Measurements from ENCODE around the gene CGB7.
"Not testable (repeated sequence)": the region's sequence is repeated elsewhere in the genome, so short reads cannot be mapped to it uniquely, and the experiment has no call there.

The CGB7 gene

DNA sequence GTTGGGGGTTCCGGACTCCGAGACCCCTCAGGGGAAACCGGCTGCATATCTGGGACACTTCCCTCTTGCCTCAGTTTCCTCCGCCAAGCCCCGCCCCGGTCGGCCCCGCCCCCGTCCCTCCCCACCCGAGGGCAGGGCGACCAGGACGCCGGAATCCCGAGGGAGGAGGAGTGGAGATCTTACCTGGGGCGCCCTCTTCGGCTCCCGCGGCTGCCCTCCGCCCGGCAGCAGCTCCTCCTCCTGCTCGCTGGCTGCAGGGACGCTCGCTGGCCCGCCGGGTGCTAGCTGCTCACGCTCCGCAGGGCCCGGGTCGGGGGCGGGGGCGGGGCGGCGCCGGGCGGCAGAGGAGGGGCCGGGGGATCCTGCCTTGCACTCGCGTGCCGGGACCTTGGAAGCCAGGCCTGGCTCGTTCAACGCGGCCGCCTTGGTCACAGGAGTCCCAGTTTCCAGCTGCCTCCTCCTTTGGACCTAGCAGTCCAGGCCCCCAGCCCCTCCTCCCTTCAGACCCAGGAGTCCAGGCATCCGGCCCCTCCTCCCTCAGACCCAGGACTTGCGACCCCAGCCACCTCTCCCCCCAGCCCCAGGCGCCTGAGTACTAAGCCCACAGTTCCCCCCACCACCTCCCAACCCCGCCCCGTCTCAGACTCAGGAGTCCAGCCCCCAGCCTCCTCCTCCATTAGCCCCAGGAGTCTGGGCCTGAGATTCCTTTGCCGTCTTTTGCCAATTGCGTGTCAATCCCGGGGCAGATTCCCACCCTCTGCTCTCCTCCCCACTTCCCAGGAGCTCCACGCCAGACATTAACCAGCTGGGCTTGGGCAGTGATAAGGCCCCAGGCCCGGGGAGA lies 7.4 kb upstream of the CGB7 start, which contains the start of gene NTF4:
Gene NTF4 (minus strand): TSS at position 51 of the 844 bp plus-strand sequence. CDS start 2,821 bp downstream, outside the sequence.
- TF ChIP-seq, protein P1, sequence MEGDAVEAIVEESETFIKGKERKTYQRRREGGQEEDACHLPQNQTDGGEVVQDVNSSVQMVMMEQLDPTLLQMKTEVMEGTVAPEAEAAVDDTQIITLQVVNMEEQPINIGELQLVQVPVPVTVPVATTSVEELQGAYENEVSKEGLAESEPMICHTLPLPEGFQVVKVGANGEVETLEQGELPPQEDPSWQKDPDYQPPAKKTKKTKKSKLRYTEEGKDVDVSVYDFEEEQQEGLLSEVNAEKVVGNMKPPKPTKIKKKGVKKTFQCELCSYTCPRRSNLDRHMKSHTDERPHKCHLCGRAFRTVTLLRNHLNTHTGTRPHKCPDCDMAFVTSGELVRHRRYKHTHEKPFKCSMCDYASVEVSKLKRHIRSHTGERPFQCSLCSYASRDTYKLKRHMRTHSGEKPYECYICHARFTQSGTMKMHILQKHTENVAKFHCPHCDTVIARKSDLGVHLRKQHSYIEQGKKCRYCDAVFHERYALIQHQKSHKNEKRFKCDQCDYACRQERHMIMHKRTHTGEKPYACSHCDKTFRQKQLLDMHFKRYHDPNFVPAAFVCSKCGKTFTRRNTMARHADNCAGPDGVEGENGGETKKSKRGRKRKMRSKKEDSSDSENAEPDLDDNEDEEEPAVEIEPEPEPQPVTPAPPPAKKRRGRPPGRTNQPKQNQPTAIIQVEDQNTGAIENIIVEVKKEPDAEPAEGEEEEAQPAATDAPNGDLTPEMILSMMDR (IDR thresholded peaks at IDR 0.05; ENCODE audit: control insufficient read depth, extremely low read depth, insufficient read depth): no peak
- H3K4me3 ChIP-seq (ENCODE audit: low read depth, low read length): peak within 1 kb of the TSS; percentile 28; the same call in 1 of the 2 replicates
- DNase-seq (ENCODE audit: low read depth): no peak

DNA sequence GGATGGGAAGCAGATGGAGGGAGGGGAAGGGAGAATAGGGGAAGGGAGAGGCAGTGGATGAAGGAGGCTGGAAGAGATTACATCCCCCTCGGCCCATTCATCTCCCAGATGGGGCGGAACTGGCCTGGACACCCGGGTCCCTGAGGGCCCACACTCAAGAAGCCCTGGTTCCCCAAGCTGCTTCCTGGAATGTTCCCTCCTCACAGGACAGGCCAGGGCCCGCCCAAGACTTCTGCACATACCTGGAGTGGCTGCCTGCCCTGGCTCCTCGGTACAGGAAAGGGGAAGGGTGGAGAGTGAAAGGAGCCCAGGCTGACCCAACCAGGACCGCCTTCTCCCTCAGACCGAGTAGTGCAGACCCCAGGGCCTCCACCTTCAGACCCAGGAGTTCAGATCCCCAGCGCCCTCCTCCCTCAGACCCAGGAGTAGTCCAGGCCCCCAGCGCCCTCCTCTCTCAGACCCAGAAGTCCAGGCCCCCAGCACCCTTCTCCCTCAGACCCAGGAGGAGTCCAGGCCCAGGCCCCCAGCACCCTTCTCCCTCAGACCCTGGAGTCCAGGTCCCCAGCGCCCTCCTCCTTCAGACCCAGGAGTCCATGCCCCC lies 6.6 kb upstream of the CGB7 start:
- H3K4me3 ChIP-seq (ENCODE audit: low read depth, low read length): peak overlapping the region; percentile 28; the same call in 1 of the 2 replicates
- DNase-seq (ENCODE audit: low read depth): no peak
- TF ChIP-seq, protein P1 (IDR thresholded peaks at IDR 0.05; ENCODE audit: control insufficient read depth, extremely low read depth, insufficient read depth): no peak

DNA sequence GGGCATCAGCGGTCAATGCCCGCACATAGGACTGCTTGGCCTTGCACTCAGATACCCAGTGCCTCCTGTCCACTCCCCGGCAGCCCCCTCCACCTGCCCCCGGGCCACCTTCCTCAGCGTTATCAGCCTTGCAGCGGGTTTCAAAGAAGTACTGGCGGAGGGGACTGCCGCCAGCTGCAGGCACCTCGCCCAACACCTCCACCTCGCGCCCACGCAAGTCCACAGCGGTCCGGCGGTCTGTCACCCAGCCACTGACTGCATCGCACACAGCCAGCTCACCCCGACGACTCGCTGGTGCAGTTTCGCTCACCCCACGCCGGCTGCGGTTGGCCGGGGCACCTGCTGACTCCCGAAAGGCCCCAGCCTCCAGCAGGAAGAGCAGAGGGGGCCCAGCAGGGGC lies 3.9 kb upstream of the CGB7 start:
- DNase-seq (ENCODE audit: low read depth): no peak
- TF ChIP-seq, protein P1 (IDR thresholded peaks at IDR 0.05; ENCODE audit: control insufficient read depth, extremely low read depth, insufficient read depth): no peak

DNA sequence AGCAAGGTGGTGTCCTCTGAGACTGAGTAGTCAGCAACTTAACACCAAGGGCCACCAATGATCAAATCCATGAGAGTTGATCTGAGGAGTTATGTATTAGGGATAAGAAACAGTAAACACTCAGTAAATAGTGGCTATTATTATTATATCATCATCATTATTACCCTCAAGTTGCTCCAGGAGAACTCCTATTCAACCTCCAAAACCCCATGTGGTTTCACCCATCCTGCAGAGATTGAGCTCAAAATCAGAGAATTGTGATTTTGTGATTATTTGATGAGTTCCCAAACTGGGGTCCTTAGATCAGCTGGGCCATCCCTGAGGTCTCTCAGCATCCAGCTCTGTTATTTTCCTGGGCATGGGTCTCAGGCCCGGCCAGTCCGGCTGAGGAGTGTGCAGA lies 3.5 kb upstream of the CGB7 start:
- TF ChIP-seq, protein P1 (IDR thresholded peaks at IDR 0.05; ENCODE audit: control insufficient read depth, extremely low read depth, insufficient read depth): no peak
- no peak for DNase-seq (ENCODE audit: low read depth)
- H3K4me3 ChIP-seq (ENCODE audit: low read depth, low read length): no peak overlapping the region

More for the DNA sequence above, 3.9 kb upstream of the CGB7 start:
- H3K4me3 ChIP-seq (ENCODE audit: low read depth, low read length): no peak overlapping the region

DNA sequence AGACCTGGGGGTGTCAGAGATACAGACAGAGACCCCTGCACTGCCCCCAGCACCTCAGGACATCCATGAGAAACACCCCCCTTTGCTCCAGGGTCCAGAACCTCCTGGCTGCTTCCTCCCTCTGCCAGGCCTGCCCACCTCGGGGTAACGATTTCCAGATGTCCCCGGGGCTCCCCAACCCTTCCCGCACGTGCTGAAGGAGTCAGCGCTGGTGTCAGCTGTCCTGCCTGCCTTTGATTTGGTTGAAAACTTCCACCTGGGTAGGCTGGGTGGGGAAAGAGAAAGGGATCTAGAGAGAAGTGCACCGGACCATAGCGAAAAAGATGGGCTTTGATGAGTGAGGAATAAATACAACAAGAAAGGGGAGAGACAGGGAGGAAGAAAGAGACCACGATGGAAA lies 1.5 kb upstream of the CGB7 start:
- H3K4me3 ChIP-seq (ENCODE audit: low read depth, low read length): no peak overlapping the region
- no peak for DNase-seq (ENCODE audit: low read depth)
- TF ChIP-seq, protein P1 (IDR thresholded peaks at IDR 0.05; ENCODE audit: control insufficient read depth, extremely low read depth, insufficient read depth): no peak

DNA sequence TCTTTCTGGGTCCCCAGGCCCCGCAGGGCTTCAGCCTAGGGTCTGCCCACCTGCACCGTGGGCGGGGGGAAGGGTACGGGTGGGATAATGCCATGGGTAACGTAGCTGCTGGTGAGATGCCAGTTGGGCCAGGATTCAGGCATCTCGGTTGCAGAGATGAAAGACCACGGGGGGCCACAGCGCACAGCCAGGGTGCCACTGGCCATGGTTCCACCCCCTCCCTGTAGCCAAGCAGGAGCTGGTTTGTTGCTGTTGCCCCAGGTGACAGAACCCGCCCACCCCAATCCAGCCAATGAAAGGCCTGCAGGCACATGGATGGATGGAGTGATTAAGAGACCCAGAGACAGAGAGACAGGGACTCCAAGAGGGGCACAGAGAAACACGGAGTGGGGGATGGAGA lies 1.0 kb upstream of the CGB7 start:
- TF ChIP-seq, protein P1 (IDR thresholded peaks at IDR 0.05; ENCODE audit: control insufficient read depth, extremely low read depth, insufficient read depth): no peak
- DNase-seq (ENCODE audit: low read depth): no peak
- no peak overlapping the region for H3K4me3 ChIP-seq (ENCODE audit: low read depth, low read length)

DNA sequence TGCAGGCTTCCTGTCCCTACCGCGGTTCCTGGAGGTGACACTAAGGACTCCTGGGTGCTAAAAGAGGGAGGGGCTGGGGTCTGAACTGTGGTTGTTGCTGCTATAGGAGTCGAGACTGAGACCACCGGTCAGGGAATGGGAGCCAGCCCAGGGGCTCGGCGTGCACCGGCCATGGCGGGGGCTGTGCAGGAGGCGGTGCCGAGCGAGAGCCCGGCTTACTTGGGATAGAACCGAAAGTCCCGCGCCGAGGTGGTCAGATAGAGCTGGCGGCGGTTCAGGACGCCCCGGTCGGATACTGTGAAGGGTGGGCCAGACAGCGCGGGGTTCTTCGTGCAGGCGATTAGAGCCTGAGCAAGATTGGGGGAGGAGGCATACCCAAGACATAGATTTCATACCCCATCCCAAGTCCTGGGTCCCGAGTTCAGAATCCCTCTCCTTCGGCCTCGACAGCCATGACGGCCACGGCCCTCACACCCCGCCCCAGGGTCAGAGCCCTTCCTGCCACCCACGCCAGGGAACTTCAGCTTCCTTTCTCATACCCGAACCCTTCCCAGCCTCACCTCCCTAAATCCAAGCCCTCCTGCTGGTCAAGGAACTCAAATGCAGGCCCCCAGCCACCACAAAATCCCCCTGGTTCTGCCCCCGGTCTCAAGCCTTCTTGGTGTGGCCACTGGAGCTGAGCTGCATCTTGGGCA lies 500 bp downstream of the CGB7 start:
- DNase-seq (ENCODE audit: low read depth); H3K4me3 ChIP-seq (ENCODE audit: low read depth, low read length): not testable (repeated sequence)

Measured in LNCaP clone FGC (cell line).